Tibial artery (tissue), 4 donors: ENCODE results near the gene GBF1.

ENCODE experiments used
- DNase-seq, 2 donors: peaks; one replicate each; pipeline ENCODE4 v3.0.0-alpha.2; 2019
- H3K27ac ChIP-seq, 2 donors: fragments of 200-600 bp; sonication (generic) in 1 of 2; 1 replicate in 1 of 2; 2 replicates in 1 of 2; pipeline ENCODE4 v1.5.1; 2018 to 2019; ENCODE audit warnings: mild to moderate bottlenecking in 1 of 2
- H3K27me3 ChIP-seq, 2 donors: fragments of 200-600 bp; sonication (generic) in 1 of 2; one replicate each; pipeline versions ENCODE4 v1.5.1 to v1.6.0; 2016 to 2019
- H3K36me3 ChIP-seq, 3 donors: fragments of 200-600 bp; sonication (generic) in 2 of 3; one replicate each; pipeline ENCODE4 v1.5.1; 2016 to 2019; ENCODE audit warnings: mild to moderate bottlenecking in 2 of 3
- H3K4me1 ChIP-seq, 4 donors: fragments of 200-600 bp; sonication (generic) in 2 of 4; 1 replicate in 3 of 4; 2 replicates in 1 of 4; pipeline ENCODE4 v1.5.1; 2016 to 2019
- H3K4me3 ChIP-seq, 2 donors: fragments of 200-600 bp; sonication (generic) in 1 of 2; 1 replicate in 1 of 2; 2 replicates in 1 of 2; pipeline ENCODE4 v1.5.1; 2018 to 2019; ENCODE audit warnings: mild to moderate bottlenecking in 2 of 2
- H3K9me3 ChIP-seq, 3 donors: fragments of 200-600 bp; sonication (generic) in 1 of 3; one replicate each; pipeline ENCODE4 v1.5.1; 2016 to 2019
- intact Hi-C: fragments of 100-400 bp; cut with DNase I; formaldehyde crosslinking; loops from one replicate; pipeline ENCODE4 v1.15.0; 2023; ENCODE audit warnings: low total_unique reads
- TF ChIP-seq, protein P1 (sequence below), 2 experiments: fragments of 200-600 bp in 1 of 2; fragments of 450-650 bp in 1 of 2; IDR thresholded peaks; one replicate each; pipeline ENCODE4 v1.5.1; 2017 to 2019; ENCODE audit warnings: antibody characterized with exemption in 2 of 2, mild to moderate bottlenecking in 1 of 2, moderate library complexity in 1 of 2

GBF1 gene

DNA sequence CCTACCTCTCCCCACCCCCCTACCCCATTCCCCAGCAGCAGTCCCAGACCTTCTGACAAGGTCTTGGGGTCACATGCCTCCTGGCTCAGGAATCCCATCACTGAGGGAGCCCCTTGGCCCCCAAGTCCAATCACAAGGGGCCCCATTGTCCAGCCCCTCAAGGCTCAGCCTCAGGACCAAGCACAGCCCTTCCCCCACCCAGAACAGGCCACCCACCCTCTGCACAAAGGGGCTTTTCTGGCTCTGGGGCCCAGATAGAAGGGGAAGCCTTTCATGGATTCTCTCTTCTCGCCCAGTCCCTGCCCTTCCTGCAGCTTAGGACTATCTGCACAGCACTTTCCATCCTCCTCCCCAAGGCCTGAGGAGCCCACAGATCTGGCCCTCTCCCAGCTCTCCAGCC lies 180.1 kb downstream of the GBF1 start:
- no peak for DNase-seq
- Histone ChIP-seq H3K9me3 (no peaks in the 10 kb centered on the region), H3K36me3 (peaks cover 0 to 32% (median 15%) of the 10 kb centered on the region in 3 donors), H3K4me3 (no peak overlapping the region), H3K27me3 (no peaks in the 10 kb centered on the region), H3K27ac (no peak overlapping the region), H3K4me1 (peaks cover 0 to 27% (median 17%) of the 10 kb centered on the region in 4 donors)
- intact Hi-C loops: no loop called here
- TF ChIP-seq, protein P1, sequence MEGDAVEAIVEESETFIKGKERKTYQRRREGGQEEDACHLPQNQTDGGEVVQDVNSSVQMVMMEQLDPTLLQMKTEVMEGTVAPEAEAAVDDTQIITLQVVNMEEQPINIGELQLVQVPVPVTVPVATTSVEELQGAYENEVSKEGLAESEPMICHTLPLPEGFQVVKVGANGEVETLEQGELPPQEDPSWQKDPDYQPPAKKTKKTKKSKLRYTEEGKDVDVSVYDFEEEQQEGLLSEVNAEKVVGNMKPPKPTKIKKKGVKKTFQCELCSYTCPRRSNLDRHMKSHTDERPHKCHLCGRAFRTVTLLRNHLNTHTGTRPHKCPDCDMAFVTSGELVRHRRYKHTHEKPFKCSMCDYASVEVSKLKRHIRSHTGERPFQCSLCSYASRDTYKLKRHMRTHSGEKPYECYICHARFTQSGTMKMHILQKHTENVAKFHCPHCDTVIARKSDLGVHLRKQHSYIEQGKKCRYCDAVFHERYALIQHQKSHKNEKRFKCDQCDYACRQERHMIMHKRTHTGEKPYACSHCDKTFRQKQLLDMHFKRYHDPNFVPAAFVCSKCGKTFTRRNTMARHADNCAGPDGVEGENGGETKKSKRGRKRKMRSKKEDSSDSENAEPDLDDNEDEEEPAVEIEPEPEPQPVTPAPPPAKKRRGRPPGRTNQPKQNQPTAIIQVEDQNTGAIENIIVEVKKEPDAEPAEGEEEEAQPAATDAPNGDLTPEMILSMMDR (IDR thresholded peaks at IDR 0.05): no peak

DNA sequence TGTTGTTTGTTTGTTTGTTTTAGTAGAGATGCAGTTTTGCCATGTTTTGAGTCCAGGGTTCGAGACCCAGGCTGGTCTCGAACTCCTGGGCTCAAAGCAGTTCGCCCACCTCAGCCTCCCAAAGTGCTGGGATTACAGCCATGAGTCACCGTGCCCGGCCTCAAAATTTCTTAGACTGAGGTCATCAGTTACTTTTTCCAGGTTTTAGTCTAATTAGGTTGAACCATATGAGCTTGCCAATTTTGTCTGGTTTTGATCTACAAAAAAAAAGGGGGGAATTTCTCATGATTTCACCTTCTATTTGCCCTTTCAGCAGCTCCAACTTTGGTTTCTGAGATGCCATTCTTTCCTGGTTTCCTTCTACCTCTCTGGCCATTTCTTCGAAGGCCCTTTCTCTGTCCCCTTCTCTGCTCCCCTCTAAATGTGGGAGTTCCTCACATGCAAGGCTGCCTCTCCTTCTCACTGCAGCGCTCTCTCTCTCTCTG lies 181.5 kb downstream of the GBF1 start:
- Histone ChIP-seq H3K36me3 (peaks cover 0 to 32% (median 15%) of the 10 kb centered on the region in 3 donors), H3K27me3 (no peaks in the 10 kb centered on the region), H3K4me1 (peaks cover 0 to 30% (median 25%) of the 10 kb centered on the region in 4 donors), H3K4me3 (no peak overlapping the region), H3K9me3 (no peaks in the 10 kb centered on the region), H3K27ac (no peak overlapping the region)
- intact Hi-C loops: no loop called here
- TF ChIP-seq, protein P1 (IDR thresholded peaks at IDR 0.05): no peak
- no peak for DNase-seq

DNA sequence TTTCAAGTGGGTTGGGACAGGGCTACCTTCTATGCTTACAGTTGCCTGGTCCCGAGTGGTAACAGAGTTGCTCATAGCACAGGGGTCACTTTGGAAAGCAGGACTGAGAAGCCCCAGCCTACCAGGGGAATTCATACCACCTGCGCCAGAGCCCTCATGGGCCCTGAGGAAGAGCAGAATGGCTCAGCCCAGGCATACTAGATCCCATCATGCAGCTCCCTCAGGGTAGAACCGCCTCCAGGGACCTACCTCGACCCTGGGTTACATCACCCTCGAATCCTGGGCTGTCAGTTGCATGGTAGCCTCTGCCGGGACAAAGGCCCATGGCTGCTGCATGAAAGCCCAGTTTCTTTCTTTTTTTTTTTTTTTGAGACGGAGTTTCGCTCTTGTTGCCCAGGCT lies 184.1 kb downstream of the GBF1 start:
- no peak overlapping the region for H3K4me3 ChIP-seq
- H3K36me3 ChIP-seq: peaks cover 0 to 16% (median under 1%) of the 10 kb centered on the region in 3 donors
- peaks cover 0 to 16% (median 13%) of the 10 kb centered on the region in 4 donors for H3K4me1 ChIP-seq
- H3K9me3 ChIP-seq: no peaks in the 10 kb centered on the region
- peaks cover 0 to 9% of the 10 kb centered on the region in 2 donors for H3K27me3 ChIP-seq
- intact Hi-C loops: no loop called here
- DNase-seq: no peak
- no peak overlapping the region for H3K27ac ChIP-seq
- TF ChIP-seq, protein P1 (IDR thresholded peaks at IDR 0.05): no peak

DNA sequence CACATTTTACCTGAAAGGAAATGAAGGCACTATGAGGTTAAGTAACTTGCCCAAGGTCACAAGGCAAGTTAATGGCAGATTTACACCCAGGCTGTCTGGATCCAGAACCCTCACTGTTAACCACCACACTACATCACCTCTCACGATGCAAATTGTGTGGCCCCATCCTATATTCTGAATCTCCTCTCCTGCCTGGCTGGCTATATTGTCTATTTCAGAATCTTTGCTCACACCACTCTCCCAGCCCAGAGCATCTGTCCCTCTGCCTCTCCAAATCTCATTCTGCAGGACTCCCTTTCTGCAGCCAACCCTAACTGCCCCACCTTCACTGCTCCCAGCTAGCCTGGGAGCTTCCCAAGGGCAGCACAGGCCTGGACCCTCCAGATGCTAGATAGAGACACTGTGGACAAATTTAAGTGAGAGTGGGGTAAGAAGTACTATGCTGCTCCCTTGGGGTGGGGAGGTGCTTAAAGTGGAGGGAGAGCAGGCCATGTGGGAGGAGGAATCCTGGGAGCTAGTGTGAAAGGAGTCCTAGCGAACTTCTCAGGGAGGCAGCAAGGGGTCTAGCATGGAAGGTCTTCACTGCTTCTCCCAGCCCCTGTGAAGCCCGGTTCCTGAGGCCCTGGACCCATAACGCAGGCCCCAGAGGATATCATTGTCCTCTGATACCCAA lies 186.3 kb downstream of the GBF1 start:
- peaks cover 0 to 30% of the 10 kb centered on the region in 2 donors for H3K27me3 ChIP-seq
- H3K9me3 ChIP-seq: no peaks in the 10 kb centered on the region
- peaks cover 0 to 8% (median 0%) of the 10 kb centered on the region in 3 donors for H3K36me3 ChIP-seq
- H3K27ac ChIP-seq: peak overlapping the region; percentile 84 to 88
- DNase-seq: no peak
- peaks cover 0 to 24% (median 20%) of the 10 kb centered on the region in 4 donors for H3K4me1 ChIP-seq
- H3K4me3 ChIP-seq: peak overlapping the region; percentile 92 to 96
- TF ChIP-seq, protein P1 (IDR thresholded peaks at IDR 0.05): no peak
- intact Hi-C loops: no loop called here
